Measurements from ENCODE around the gene CCDC201. TPM values are rescaled to one million over a fixed set of nuclear protein-coding genes. Genes with fewer than 3 reads are reported as not detected.

Gene CCDC201
- total RNA-seq, 1 donor from 2014 or later, result not detected

- no peak for DNase-seq (ENCODE audit: extremely low spot score, unreplicated experiment)
- peaks cover 6% of the 10 kb centered on the region for H3K4me1 Mint-ChIP-seq (ENCODE audit: unreplicated experiment)
- TF ChIP-seq CTCF (conservative IDR thresholded peaks at IDR 0.05), result no peak
Observed at GRCh38 chr7:45914911-45915310, 42.0 kb upstream of the CCDC201 start.

DNA sequence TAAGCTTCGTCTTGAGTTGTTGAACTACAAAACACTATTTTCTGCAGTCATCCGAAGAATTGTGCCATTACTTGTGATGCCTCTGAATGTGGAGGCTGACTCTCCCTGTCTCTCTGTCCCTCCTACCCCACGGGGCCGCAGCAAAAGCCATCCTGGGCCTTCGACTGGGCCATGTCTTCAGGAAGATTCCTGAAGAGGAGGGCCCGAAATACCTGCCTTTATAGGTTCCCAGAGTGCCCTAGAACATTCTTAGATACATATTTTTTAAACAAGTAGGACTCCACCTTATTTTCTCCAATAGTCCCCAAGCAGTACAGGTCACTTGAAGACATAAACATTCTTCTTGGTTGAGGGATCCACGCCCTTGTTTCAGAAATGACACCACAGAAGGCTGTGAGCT, 40.1 kb upstream of the CCDC201 start:
- Mint-ChIP-seq H3K27ac (peak overlapping the region; percentile 60), H3K4me3 (no peak overlapping the region), H3K9me3 (no peaks in the 10 kb centered on the region), H3K27me3 (peaks cover 12% of the 10 kb centered on the region), H3K36me3 (peaks cover 22% of the 10 kb centered on the region), H3K4me1 (ENCODE audit: unreplicated experiment) (peaks cover 6% of the 10 kb centered on the region)
- no peak for TF ChIP-seq CTCF (conservative IDR thresholded peaks at IDR 0.05)
- DNase-seq (ENCODE audit: extremely low spot score, unreplicated experiment), result no peak

More at GRCh38 chr7:45914911-45915310, 42.0 kb upstream of the CCDC201 start:
- peaks cover 32% of the 10 kb centered on the region for H3K27me3 Mint-ChIP-seq
- peaks cover 22% of the 10 kb centered on the region for H3K36me3 Mint-ChIP-seq
- H3K4me3 Mint-ChIP-seq, result no peak overlapping the region
- H3K27ac Mint-ChIP-seq, result peak overlapping the region; percentile 85
- H3K9me3 Mint-ChIP-seq, result no peaks in the 10 kb centered on the region

DNA sequence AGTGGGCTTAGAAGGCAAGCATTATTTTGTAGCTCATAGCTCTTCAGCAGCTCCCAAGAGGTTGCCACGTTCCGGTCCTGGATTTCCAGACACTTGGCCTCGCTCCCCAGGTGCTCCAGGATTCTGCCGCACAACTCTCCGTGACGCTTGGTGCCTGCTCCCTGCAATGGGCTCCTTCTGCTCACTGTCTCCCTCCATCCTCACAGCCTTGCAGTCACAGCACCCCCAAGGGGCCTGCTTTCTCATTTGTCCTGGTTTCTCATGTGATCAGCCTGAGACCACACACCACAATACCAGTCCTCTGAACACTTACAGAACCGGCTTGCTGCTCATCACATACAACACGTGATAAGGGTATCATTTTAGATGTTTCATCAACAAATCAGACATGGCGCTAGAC, 38.4 kb upstream of the CCDC201 start:
- H3K4me3 Mint-ChIP-seq, result peak overlapping the region; percentile 6
- H3K36me3 Mint-ChIP-seq, result peaks cover 18% of the 10 kb centered on the region
- no peaks in the 10 kb centered on the region for H3K4me1 Mint-ChIP-seq (ENCODE audit: unreplicated experiment)
- TF ChIP-seq CTCF (conservative IDR thresholded peaks at IDR 0.05), result no peak
- H3K27ac Mint-ChIP-seq, result peak overlapping the region; percentile 91
- peaks cover 3% of the 10 kb centered on the region for H3K27me3 Mint-ChIP-seq
- H3K9me3 Mint-ChIP-seq, result no peaks in the 10 kb centered on the region
- DNase-seq (ENCODE audit: extremely low spot score, unreplicated experiment), result no peak

GRCh38 chr7:45910855-45911254, 38.0 kb upstream of the CCDC201 start:
- H3K9me3 Mint-ChIP-seq, result no peaks in the 10 kb centered on the region
- H3K27ac Mint-ChIP-seq, result peak overlapping the region; percentile 91
- no peaks in the 10 kb centered on the region for H3K4me1 Mint-ChIP-seq (ENCODE audit: unreplicated experiment)

GRCh38 chr7:45909561-45909960, 36.7 kb upstream of the CCDC201 start:
- no peaks in the 10 kb centered on the region for H3K4me1 Mint-ChIP-seq (ENCODE audit: unreplicated experiment)
- DNase-seq (ENCODE audit: extremely low spot score, unreplicated experiment), result no peak
- no peak for TF ChIP-seq CTCF (conservative IDR thresholded peaks at IDR 0.05)
- H3K4me3 Mint-ChIP-seq, result no peak overlapping the region
- no peaks in the 10 kb centered on the region for H3K27me3 Mint-ChIP-seq
- H3K9me3 Mint-ChIP-seq, result no peaks in the 10 kb centered on the region
- H3K36me3 Mint-ChIP-seq, result peaks cover 7% of the 10 kb centered on the region
- H3K27ac Mint-ChIP-seq, result no peak overlapping the region

More at GRCh38 chr7:45910855-45911254, 38.0 kb upstream of the CCDC201 start:
- no peak overlapping the region for H3K4me3 Mint-ChIP-seq
- no peak for DNase-seq (ENCODE audit: extremely low spot score, unreplicated experiment)
- no peak for TF ChIP-seq CTCF (conservative IDR thresholded peaks at IDR 0.05)
- no peaks in the 10 kb centered on the region for H3K27me3 Mint-ChIP-seq
- peaks cover 14% of the 10 kb centered on the region for H3K36me3 Mint-ChIP-seq

- Mint-ChIP-seq H3K9me3 (no peaks in the 10 kb centered on the region), H3K4me3 (no peak overlapping the region), H3K27me3 (peaks cover 14% of the 10 kb centered on the region), H3K36me3 (no peaks in the 10 kb centered on the region), H3K27ac (no peak overlapping the region), H3K4me1 (ENCODE audit: unreplicated experiment) (no peaks in the 10 kb centered on the region)
- TF ChIP-seq CTCF (conservative IDR thresholded peaks at IDR 0.05), result peak; percentile 23
- DNase-seq (ENCODE audit: extremely low spot score, unreplicated experiment), result no peak
Observed at GRCh38 chr7:45902820-45903219, 29.9 kb upstream of the CCDC201 start.

All from type B pancreatic cell (in vitro differentiated cells).